SK-MEL-5 (cell line): ENCODE data around the gene PRMT7. TPM values are rescaled to one million over a fixed set of nuclear protein-coding genes. Genes with fewer than 3 reads are reported as not detected.

Source experiments
- small RNA-seq, 2 experiments: library from RNA; depleted of rRNA; stranded (forward); fragments of <200 nt; gene quantifications; one replicate each; pipeline ENCODE3, GENCODE V24; 2014
- total RNA-seq: library from RNA; depleted of rRNA; stranded (reverse); fragments of >200 nt; shearing (Covaris generic); gene quantifications from 2 replicates; pipeline ENCODE4 v1.2.3, GENCODE V29; 2014; rRNA removed

Gene PRMT7
- total RNA-seq, 1 experiment from 2014 or later: 56.6 TPM

Small RNA genes within 50 kb of the gene (small RNA-seq; reads per million reads assigned to genes)
- gene RNU4-30P (0 to 0.05 reads per million in 2 experiments), gene RNU6-1262P (0 reads per million in 2 experiments)

Other genes starting within 250 kb of the PRMT7 start
- gene NFATC3, start 225.6 kb upstream of the PRMT7 start, total RNA-seq: 13.8 and 16.6 TPM in 2 replicates
- 0.11 TPM in 1 of 2 replicates, not detected in the other for gene ESRP2, start 74.9 kb upstream of the PRMT7 start, total RNA-seq
- gene PLA2G15, start 65.6 kb upstream of the PRMT7 start, total RNA-seq: 13.5 and 15.0 TPM in 2 replicates
- 21.3 and 22.2 TPM in 2 replicates for gene SLC7A6, start 46.5 kb upstream of the PRMT7 start, total RNA-seq
- gene SLC7A6OS, start 73 bp upstream of the PRMT7 start, total RNA-seq: 20.2 and 21.9 TPM in 2 replicates
- gene SMPD3, start 137.5 kb downstream of the PRMT7 start, total RNA-seq: 0.03 and 0.77 TPM in 2 replicates
- 9.3 and 10.0 TPM in 2 replicates for gene ZFP90, start 228.3 kb downstream of the PRMT7 start, total RNA-seq